HUES48 (cell line): ENCODE results near the gene ADAMTS6.

Source experiments
- H3K27ac ChIP-seq: one replicate; pipeline ENCODE4 v1.7.0; 2013; ENCODE audit warnings: low read depth, low read length, inconsistent platforms
- H3K27me3 ChIP-seq: 2 replicates; pipeline ENCODE4 v1.6.1; 2013; ENCODE audit warnings: mild to moderate bottlenecking, low read length; ENCODE audit not compliant: control insufficient read depth, insufficient read depth
- H3K36me3 ChIP-seq: 2 replicates; pipeline ENCODE4 v1.6.1; 2013; ENCODE audit warnings: low read length; ENCODE audit not compliant: control insufficient read depth, insufficient read depth
- H3K4me1 ChIP-seq: 2 replicates; pipeline ENCODE4 v1.6.1; 2013; ENCODE audit warnings: mild to moderate bottlenecking, low read length; ENCODE audit not compliant: control insufficient read depth, insufficient read depth
- H3K4me3 ChIP-seq: 2 replicates; pipeline ENCODE4 v1.5.1; 2013; ENCODE audit warnings: mild to moderate bottlenecking, low read depth, low read length
- H3K9ac ChIP-seq: 2 replicates; pipeline ENCODE4 v1.6.1; 2013; ENCODE audit warnings: mild to moderate bottlenecking, low read depth, low read length, moderate library complexity
- H3K9me3 ChIP-seq: 2 replicates; pipeline ENCODE4 v1.6.1; 2013; ENCODE audit warnings: low read length; ENCODE audit not compliant: control insufficient read depth, insufficient read depth

ADAMTS6 gene

DNA sequence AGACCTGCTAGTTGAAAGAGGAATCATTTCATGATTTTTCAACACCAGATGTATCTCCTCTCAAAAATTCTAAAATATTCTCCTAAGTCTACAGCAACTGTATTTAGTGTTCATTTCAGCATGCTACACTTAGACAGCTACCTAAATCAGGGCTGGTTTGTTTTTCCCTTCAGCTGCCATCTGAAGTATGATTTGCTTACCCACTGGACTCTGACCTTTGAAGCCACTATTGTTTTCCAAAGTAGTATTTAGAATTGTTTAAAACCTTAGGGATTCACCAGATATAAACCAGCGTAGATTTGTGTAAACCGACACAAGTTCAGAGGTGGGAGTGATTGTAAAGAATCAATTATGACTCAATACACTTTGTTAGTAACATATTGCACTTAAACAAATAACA is 193.1 kb downstream of the ADAMTS6 start:
- no peak overlapping the region for H3K4me3 ChIP-seq
- H3K36me3 ChIP-seq: no peaks in the 10 kb centered on the region
- no peak overlapping the region for H3K9ac ChIP-seq
- H3K9me3 ChIP-seq: no peaks in the 10 kb centered on the region
- H3K27ac ChIP-seq: no peak overlapping the region
- no peaks in the 10 kb centered on the region for H3K4me1 ChIP-seq
- H3K27me3 ChIP-seq: no peaks in the 10 kb centered on the region

DNA sequence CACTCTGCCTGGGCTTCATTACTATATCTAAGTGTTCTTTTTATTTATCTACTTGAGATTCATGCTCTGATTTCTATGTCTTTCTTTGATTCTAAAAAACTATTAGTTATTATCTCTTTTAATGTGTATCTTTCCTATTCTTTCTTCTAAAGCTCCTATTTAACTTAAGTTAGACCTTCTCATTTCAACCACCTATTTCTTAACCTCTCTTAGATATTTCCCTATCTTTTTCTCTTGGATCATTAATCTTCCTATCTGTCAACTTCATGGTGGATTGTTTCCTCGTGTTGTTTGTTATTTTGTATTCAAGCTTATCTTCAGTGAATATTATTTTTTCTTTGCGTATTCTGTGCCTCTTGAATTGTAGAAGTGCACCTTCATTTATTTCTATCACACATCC is 202.1 kb downstream of the ADAMTS6 start:
- no peaks in the 10 kb centered on the region for H3K27me3 ChIP-seq
- H3K9me3 ChIP-seq: no peaks in the 10 kb centered on the region
- H3K27ac ChIP-seq: no peak overlapping the region
- H3K4me3 ChIP-seq: no peak overlapping the region
- H3K36me3 ChIP-seq: no peaks in the 10 kb centered on the region
- peaks cover 29% of the 10 kb centered on the region for H3K4me1 ChIP-seq
- no peak overlapping the region for H3K9ac ChIP-seq

DNA sequence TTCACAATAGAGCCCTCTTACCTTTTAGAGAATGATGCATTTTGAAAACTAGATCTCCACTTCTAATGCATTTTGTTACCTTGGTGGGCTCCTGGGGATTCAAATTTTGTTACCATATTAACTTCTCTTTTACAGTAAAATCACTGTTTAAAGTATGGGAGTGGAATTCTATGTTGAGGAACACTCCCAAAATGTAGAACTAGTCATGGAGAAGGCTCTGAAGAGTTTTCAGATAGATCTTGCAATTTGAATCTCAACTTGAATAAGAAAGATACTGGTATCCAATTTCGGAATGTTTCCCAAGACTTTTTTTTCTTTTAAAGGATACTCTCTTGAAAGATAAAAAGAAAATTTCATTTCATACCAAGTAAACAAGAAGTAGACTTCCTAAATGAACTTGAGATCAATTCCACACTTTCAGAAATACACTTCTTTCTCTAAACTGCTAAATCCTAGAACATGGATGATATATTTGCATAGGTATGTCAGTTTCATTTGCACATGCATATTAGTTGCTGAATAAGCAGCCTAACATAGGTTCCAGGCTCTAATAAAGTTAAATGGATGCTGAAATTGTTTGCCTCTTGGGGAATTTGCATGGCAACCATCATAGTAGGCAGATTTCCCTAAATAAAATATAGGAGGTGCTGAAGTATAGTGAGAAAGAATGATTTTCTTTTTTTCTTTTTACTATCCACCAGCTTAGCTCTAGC is 205.4 kb downstream of the ADAMTS6 start:
- Histone ChIP-seq H3K4me3 (no peak overlapping the region), H3K4me1 (peaks cover 12% of the 10 kb centered on the region), H3K27me3 (no peaks in the 10 kb centered on the region), H3K27ac (peak overlapping the region; percentile 45), H3K9ac (no peak overlapping the region), H3K9me3 (no peaks in the 10 kb centered on the region), H3K36me3 (no peaks in the 10 kb centered on the region)

DNA sequence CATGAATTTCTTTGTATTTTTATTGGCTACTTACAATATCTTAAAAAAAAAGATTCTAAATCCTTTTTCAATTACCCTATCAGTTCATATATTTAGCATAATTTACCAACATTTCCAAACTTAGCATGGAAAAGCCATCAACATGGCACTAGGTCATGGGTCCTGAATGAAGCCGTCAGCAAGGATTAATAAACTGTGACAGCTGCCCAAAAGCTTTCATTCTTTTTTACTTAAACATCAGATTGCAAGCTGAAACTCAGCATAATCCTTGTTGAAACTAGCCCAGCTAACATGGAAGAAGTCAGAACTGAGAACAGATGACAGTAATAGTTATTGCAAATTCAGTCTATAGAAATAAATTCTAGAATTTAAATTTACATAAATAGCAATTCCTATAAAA is 209.8 kb downstream of the ADAMTS6 start:
- H3K9me3 ChIP-seq: no peaks in the 10 kb centered on the region
- no peak overlapping the region for H3K9ac ChIP-seq
- no peak overlapping the region for H3K27ac ChIP-seq
- H3K36me3 ChIP-seq: no peaks in the 10 kb centered on the region
- no peaks in the 10 kb centered on the region for H3K27me3 ChIP-seq
- no peak overlapping the region for H3K4me3 ChIP-seq
- peaks cover 12% of the 10 kb centered on the region for H3K4me1 ChIP-seq

DNA sequence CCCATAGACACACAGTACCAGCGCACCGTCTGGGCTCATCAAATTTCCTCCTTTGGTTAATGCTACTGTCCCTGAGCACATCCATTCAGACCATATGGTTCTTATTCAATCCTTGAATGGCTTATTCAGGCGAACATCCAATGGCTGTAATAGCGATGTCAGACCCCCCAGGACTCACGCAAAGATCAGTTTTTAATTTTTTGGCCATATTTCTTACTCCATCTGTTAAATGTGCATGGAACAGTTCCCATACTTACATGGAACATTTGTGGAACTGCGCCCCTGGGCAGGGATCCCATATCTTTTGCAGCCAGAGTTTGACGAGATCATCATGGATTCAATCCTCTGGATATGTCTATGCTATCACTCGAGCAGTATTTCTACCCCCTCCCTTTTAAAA is 213.2 kb downstream of the ADAMTS6 start:
- Histone ChIP-seq H3K36me3 (no peaks in the 10 kb centered on the region), H3K27me3 (no peaks in the 10 kb centered on the region)

DNA sequence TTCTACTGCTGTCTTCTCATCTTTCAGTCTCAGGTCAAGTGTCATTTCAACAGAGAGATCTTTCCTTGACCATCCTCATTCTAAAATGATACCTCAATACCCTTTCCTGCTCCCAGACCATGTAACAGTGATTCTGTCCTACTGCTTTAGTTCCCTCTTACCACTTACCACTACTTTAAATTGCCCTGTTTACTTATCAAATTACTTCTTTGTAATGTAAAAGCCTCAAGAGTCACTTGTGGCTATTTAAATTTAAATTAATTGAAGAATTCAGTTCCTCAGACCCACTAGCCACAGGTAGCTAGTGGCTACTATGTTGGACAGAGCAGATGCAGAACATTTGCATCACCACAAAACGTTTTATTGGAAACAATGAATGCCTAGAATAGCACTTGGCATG is 217.3 kb downstream of the ADAMTS6 start:
- Histone ChIP-seq H3K27me3 (no peaks in the 10 kb centered on the region), H3K9ac (no peak overlapping the region), H3K4me1 (peaks cover 43% of the 10 kb centered on the region), H3K9me3 (no peaks in the 10 kb centered on the region), H3K4me3 (peak overlapping the region; percentile 36; the same call in 1 of the 2 replicates), H3K36me3 (no peaks in the 10 kb centered on the region), H3K27ac (peak overlapping the region; percentile 23)

More for the DNA sequence above, 213.2 kb downstream of the ADAMTS6 start:
- Histone ChIP-seq H3K9me3 (no peaks in the 10 kb centered on the region), H3K4me1 (peaks cover 19% of the 10 kb centered on the region), H3K27ac (no peak overlapping the region), H3K4me3 (no peak overlapping the region), H3K9ac (no peak overlapping the region)

DNA sequence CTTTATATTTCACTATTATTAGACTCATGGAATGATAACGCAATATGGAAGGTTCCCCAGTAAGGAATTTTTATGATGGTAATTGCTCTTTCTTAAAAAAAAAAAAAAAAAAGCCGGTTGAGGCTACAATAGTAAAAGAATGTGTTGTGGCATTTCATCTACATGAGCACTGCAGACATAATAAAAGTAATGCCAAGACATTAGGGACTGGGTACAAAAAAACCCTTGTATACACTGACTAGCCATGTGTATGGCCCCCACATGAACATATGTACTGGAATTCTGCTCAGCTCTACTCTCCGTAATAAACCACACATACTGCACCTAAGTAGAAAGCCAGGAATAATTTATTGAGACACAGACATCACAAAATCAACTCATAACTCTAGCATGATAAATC is 218.4 kb downstream of the ADAMTS6 start:
- Histone ChIP-seq H3K27ac (no peak overlapping the region), H3K27me3 (no peaks in the 10 kb centered on the region), H3K4me3 (peak overlapping the region; percentile 36; the same call in 1 of the 2 replicates), H3K36me3 (no peaks in the 10 kb centered on the region), H3K4me1 (peaks cover 43% of the 10 kb centered on the region), H3K9me3 (no peaks in the 10 kb centered on the region), H3K9ac (no peak overlapping the region)

DNA sequence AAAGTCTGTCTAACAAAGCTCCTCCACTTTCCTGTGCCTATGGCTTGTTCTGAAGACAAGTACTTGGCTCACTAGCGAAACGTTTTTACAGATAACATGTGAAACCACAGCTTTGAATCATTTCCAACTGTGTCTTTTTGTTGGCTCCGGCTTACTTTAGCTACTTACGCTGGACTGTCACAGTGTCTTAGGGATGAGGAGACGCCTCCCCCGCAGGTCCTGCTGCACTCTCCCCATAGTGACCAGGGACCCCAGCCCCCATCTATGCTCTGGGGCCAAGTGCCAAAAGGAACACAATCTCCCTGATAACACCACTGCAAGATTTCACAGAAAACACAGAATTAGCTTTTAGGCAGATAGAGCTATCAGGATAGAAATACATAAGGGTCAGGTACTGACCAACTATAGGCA is 219.1 kb downstream of the ADAMTS6 start:
- no peaks in the 10 kb centered on the region for H3K9me3 ChIP-seq
- H3K36me3 ChIP-seq: no peaks in the 10 kb centered on the region
- no peak overlapping the region for H3K9ac ChIP-seq
- H3K4me1 ChIP-seq: peaks cover 43% of the 10 kb centered on the region
- no peaks in the 10 kb centered on the region for H3K27me3 ChIP-seq
- H3K4me3 ChIP-seq: no peak overlapping the region
- no peak overlapping the region for H3K27ac ChIP-seq

DNA sequence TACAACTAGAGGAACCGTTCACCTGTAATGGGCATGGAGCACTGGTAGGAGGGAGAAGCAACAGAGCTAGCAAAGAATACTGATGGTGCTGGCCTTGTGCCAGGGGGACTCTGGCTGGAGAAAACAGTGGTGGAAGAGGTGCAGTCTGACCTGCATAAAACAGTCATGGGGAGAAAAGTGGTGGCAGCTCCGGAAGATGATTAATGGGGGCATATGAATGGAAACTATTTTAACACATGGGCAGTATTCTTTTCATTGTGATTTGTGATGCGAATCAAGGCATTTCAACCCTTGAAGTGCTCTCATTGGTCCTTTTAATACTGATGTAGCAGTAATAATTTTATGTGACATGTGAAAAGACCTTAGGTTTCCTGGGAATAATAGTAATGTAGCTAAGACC is 219.6 kb downstream of the ADAMTS6 start:
- Histone ChIP-seq H3K9ac (no peak overlapping the region), H3K4me3 (no peak overlapping the region)

DNA sequence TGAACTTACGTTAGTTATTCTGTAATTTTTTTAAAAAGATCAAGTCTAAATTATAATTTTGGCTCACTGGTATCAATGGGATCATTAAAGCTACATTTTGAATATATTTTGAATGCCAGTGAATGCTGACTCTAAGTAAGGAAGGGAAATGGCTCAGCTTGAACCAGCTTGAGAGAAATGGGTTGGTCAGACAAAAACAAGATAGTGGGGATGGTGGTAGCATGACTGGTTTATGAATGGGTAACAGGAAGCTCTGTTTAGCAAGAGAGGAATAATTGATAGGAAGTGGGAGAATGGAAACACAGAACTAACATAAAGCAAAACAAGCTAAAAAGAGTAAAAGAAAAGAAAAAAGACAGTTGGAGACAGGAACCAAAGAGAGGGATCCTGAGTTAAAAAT is 220.2 kb downstream of the ADAMTS6 start:
- Histone ChIP-seq H3K9ac (no peak overlapping the region), H3K36me3 (no peaks in the 10 kb centered on the region), H3K9me3 (no peaks in the 10 kb centered on the region), H3K27me3 (no peaks in the 10 kb centered on the region), H3K4me3 (no peak overlapping the region), H3K27ac (no peak overlapping the region), H3K4me1 (peaks cover 43% of the 10 kb centered on the region)

More for the DNA sequence above, 219.6 kb downstream of the ADAMTS6 start:
- H3K27me3 ChIP-seq: no peaks in the 10 kb centered on the region
- peaks cover 43% of the 10 kb centered on the region for H3K4me1 ChIP-seq
- no peaks in the 10 kb centered on the region for H3K9me3 ChIP-seq
- no peaks in the 10 kb centered on the region for H3K36me3 ChIP-seq
- H3K27ac ChIP-seq: no peak overlapping the region

DNA sequence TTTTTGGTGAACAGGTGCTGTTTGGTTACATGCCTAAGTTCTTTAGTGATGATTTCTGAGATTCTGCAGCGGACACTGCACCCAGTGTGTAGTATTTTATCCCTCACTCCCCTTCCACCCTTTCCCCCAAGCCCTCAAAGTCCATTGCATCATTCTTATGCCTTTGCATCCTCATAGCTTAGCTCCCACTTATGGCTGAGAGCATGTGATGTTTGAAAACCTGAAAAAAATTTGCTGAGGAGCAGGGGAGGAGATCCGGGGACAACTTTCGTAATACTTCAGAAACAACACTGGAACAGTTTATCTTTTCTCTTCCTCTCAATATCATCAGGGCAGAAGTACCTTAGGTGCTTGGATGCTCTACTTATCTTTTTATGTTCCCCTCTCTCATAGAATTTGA is 226.4 kb downstream of the ADAMTS6 start:
- Histone ChIP-seq H3K4me3 (no peak overlapping the region), H3K36me3 (no peaks in the 10 kb centered on the region), H3K27ac (no peak overlapping the region), H3K9ac (no peak overlapping the region), H3K9me3 (no peaks in the 10 kb centered on the region), H3K4me1 (no peaks in the 10 kb centered on the region), H3K27me3 (no peaks in the 10 kb centered on the region)
